HG02840 (cell line): Measurements from ENCODE around the gene COX7B2.

Source experiments
- ATAC-seq: cut with Tn5 transposase; IDR thresholded peaks from one replicate; pipeline ENCODE4 v1.9.1; 2021; ENCODE audit warnings: mild to moderate bottlenecking, moderate library complexity, moderate number of reproducible peaks; ENCODE audit not compliant: unreplicated experiment, low FRiP score

COX7B2 gene

GRCh38 chr4:46909078-46909477 lies at the start of gene COX7B2:
TSS of gene COX7B2 (minus strand) at chr4:46909245. CDS start at chr4:46735192, 174,053 bp downstream.
- no peak for ATAC-seq

- ATAC-seq, result no peak
These were observed 47.4 kb upstream of the COX7B2 start for GRCh38 chr4:46956451-46956850.

GRCh38 chr4:46955601-46956000 lies 46.6 kb upstream of the COX7B2 start:
- ATAC-seq, result no peak

- ATAC-seq, result no peak
These were observed 45.6 kb upstream of the COX7B2 start for GRCh38 chr4:46954643-46955042.

- no peak for ATAC-seq
These were observed 44.5 kb upstream of the COX7B2 start for GRCh38 chr4:46953564-46953963.

- ATAC-seq, result no peak
These were observed 43.4 kb upstream of the COX7B2 start for GRCh38 chr4:46952451-46952850.

- ATAC-seq, result no peak
These were observed 41.8 kb upstream of the COX7B2 start for GRCh38 chr4:46950826-46951225.

GRCh38 chr4:46949822-46950221 lies 40.8 kb upstream of the COX7B2 start:
- no peak for ATAC-seq

- ATAC-seq, result no peak
These were observed 38.5 kb upstream of the COX7B2 start for GRCh38 chr4:46947541-46947940.

- ATAC-seq, result no peak
These were observed 38.0 kb upstream of the COX7B2 start for GRCh38 chr4:46946919-46947536.

- ATAC-seq, result no peak
These were observed 36.0 kb upstream of the COX7B2 start for GRCh38 chr4:46945062-46945461.

GRCh38 chr4:46944345-46944744 lies 35.3 kb upstream of the COX7B2 start:
- no peak for ATAC-seq

GRCh38 chr4:46937493-46937892 lies 28.4 kb upstream of the COX7B2 start:
- ATAC-seq, result no peak

- no peak for ATAC-seq
These were observed 25.7 kb upstream of the COX7B2 start for GRCh38 chr4:46934726-46935125.

GRCh38 chr4:46933686-46934085 lies 24.6 kb upstream of the COX7B2 start:
- ATAC-seq, result no peak

- ATAC-seq, result no peak
These were observed 22.9 kb upstream of the COX7B2 start for GRCh38 chr4:46931981-46932380.

- ATAC-seq, result no peak
These were observed 21.8 kb upstream of the COX7B2 start for GRCh38 chr4:46930891-46931290.

GRCh38 chr4:46927201-46927600 lies 18.2 kb upstream of the COX7B2 start:
- no peak for ATAC-seq

GRCh38 chr4:46924789-46925529 lies 15.9 kb upstream of the COX7B2 start:
- ATAC-seq, result no peak

- no peak for ATAC-seq
These were observed 13.2 kb upstream of the COX7B2 start for GRCh38 chr4:46922205-46922604.

GRCh38 chr4:46908148-46908547 lies 897 bp downstream of the COX7B2 start:
- ATAC-seq, result no peak

GRCh38 chr4:46900082-46900481 lies 9.0 kb downstream of the COX7B2 start:
- no peak for ATAC-seq
